Measurements from ENCODE around the gene POLE.

The POLE gene

DNA sequence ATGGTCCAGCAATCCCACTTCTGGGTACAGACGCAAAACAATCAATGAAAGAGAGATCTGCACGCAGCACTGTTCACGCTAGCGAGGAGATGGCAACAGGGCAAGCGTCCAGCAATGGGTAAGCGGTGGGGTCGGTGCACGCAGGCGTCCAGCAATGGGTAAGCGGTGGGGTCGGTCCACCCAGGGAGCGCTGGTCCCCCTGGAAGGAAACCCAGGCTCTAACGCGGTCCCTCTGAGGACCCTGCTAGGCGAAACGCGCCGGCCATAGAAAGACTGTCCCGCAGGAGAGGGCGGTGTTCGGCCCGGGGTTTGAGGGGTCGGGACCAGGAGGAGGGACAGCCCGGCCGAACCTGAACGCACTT is 22.9 kb upstream of the POLE start:
- Histone ChIP-seq H3K27ac (ENCODE audit: insufficient read depth in 1 of 2, low read depth in 1 of 2, low read length in 2 of 2, poor library complexity in 1 of 2, severe bottlenecking in 2 of 2) (peak overlapping the region; percentile 87 to 88), H3K4me3 (ENCODE audit: control insufficient read depth in 1 of 7, extremely low read depth in 1 of 7, insufficient read depth in 4 of 7, low read depth in 2 of 7, low read length in 6 of 7) (peak overlapping the region; percentile 80 to 95 (median 88)), H3K4me1 (ENCODE audit: control extremely low read depth in 1 of 4, control insufficient read depth in 4 of 4, insufficient read depth in 4 of 4, low read length in 3 of 4) (peaks cover 4 to 22% (median 17%) of the 10 kb centered on the region in 4 experiments), H3K36me3 (ENCODE audit: control insufficient read depth in 4 of 4, insufficient read depth in 4 of 4, low read length in 3 of 4) (peaks cover 2 to 21% (median 5%) of the 10 kb centered on the region in 4 experiments), H3K27me3 (replicated peaks in 2 of 5; ENCODE audit: control insufficient read depth in 4 of 5, insufficient read depth in 5 of 5, low read length in 4 of 5) (no peaks in the 10 kb centered on the region), H3K9me3 (ENCODE audit: control extremely low read depth in 1 of 5, control insufficient read depth in 4 of 5, insufficient read depth in 2 of 5, low read depth in 1 of 5, low read length in 4 of 5) (no peaks in the 10 kb centered on the region)
- POLR2A ChIA-PET: interaction anchor here (1.0 kb wide), 1 partner anchor 46 kb away, joined by 4 read pairs; no protein-coding TSS in a partner anchor
- 2% methylated on average over 24 of the region's 26 CpGs for WGBS (ENCODE audit: insufficient coverage)
- CTCF ChIA-PET: interaction anchor here (1.0 to 1.1 kb wide), 3 partner anchors 15 to 47 kb away, joined by 3 to 4 read pairs (median 3); no protein-coding TSS in a partner anchor
- DNase-seq: no peak

DNA sequence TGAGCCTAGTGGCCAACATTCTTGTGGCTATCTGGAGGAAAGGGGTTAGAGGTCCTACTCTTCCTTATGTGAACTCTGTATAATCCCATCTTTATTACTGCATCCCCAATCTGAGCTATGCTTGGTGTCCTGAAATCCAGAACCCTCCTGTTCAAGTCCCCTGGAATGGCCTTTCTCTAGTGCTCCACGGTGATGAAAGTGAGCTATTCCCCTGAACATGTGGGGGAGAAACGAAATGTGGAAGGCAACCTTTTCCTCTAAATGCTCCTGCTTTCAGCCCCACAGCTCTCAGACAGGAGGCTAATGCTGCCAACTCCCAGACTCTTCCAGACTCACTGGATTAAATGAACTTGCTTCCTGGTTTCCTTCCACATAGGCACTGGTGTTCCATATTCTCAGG is 21.0 kb upstream of the POLE start:
- Histone ChIP-seq H3K4me3 (ENCODE audit: control insufficient read depth in 1 of 7, extremely low read depth in 1 of 7, insufficient read depth in 4 of 7, low read depth in 2 of 7, low read length in 6 of 7) (no peak overlapping the region), H3K27ac (ENCODE audit: insufficient read depth in 1 of 2, low read depth in 1 of 2, low read length in 2 of 2, poor library complexity in 1 of 2, severe bottlenecking in 2 of 2) (no peak overlapping the region), H3K9me3 (ENCODE audit: control extremely low read depth in 1 of 5, control insufficient read depth in 4 of 5, insufficient read depth in 2 of 5, low read depth in 1 of 5, low read length in 4 of 5) (no peaks in the 10 kb centered on the region), H3K36me3 (ENCODE audit: control insufficient read depth in 4 of 4, insufficient read depth in 4 of 4, low read length in 3 of 4) (peaks cover 0 to 19% (median 14%) of the 10 kb centered on the region in 4 experiments), H3K4me1 (ENCODE audit: control extremely low read depth in 1 of 4, control insufficient read depth in 4 of 4, insufficient read depth in 4 of 4, low read length in 3 of 4) (peaks cover 4 to 22% (median 17%) of the 10 kb centered on the region in 4 experiments), H3K27me3 (replicated peaks in 2 of 5; ENCODE audit: control insufficient read depth in 4 of 5, insufficient read depth in 5 of 5, low read length in 4 of 5) (no peaks in the 10 kb centered on the region)
- CTCF ChIA-PET: interaction anchor here (0.9 to 1.2 kb wide), 2 partner anchors 23 to 44 kb away, joined by 3 read pairs; no protein-coding TSS in a partner anchor
- POLR2A ChIA-PET: interaction anchor here (0.6 kb wide), 1 partner anchor 56 kb away, joined by 4 read pairs; no protein-coding TSS in a partner anchor
- 94% methylated on average over 2 of the region's 2 CpGs for WGBS (ENCODE audit: insufficient coverage)
- no peak for DNase-seq

DNA sequence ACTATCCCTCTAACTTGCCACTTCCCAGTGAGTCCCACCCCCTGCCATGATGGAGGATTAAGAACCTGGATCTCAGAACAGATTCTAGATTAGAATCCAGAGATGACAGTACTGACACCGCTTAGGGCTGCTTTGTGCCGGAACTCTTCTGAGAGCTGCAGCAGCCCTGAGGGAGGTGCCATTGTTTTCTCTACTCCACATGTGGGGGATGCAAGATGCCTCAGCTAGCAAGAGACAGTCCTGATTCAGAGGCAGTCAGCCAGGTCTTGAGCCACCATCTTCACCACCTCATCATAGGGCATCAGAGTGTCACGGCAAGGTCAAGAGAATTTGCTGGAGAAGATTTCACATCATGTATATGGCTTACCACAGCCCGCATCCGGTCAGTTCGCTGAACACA is 20.1 kb upstream of the POLE start:
- DNase-seq: no peak
- WGBS (ENCODE audit: insufficient coverage): 100% methylated on average over 5 of the region's 6 CpGs
- POLR2A ChIA-PET: no interaction called here

DNA sequence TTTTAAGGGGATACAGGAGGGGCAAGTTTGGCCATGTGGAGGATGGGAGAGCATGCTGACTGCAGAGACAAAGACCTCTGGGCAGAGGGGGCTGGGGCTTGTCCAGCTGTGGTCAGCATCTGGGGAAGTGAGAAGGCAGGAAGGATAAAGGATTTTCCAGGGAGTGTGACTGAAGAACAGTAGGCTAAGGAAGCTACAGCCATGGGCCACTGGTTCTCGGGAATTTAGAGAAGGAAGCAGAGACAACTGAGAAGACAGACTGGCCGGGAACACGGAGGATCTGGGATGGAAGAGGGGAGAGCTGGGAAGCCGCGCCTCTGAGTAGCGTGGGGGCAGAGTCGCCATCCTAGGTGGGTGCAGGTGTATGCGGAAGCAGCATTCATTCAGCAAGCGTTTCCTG is 16.5 kb upstream of the POLE start:
- Histone ChIP-seq H3K36me3 (ENCODE audit: control insufficient read depth in 4 of 4, insufficient read depth in 4 of 4, low read length in 3 of 4) (peaks cover 6 to 47% (median 30%) of the 10 kb centered on the region in 4 experiments), H3K9me3 (ENCODE audit: control extremely low read depth in 1 of 5, control insufficient read depth in 4 of 5, insufficient read depth in 2 of 5, low read depth in 1 of 5, low read length in 4 of 5) (no peaks in the 10 kb centered on the region), H3K4me1 (ENCODE audit: control extremely low read depth in 1 of 4, control insufficient read depth in 4 of 4, insufficient read depth in 4 of 4, low read length in 3 of 4) (no peaks in the 10 kb centered on the region), H3K27ac (ENCODE audit: insufficient read depth in 1 of 2, low read depth in 1 of 2, low read length in 2 of 2, poor library complexity in 1 of 2, severe bottlenecking in 2 of 2) (no peak overlapping the region), H3K4me3 (ENCODE audit: control insufficient read depth in 1 of 7, extremely low read depth in 1 of 7, insufficient read depth in 4 of 7, low read depth in 2 of 7, low read length in 6 of 7) (no peak overlapping the region), H3K27me3 (replicated peaks in 2 of 5; ENCODE audit: control insufficient read depth in 4 of 5, insufficient read depth in 5 of 5, low read length in 4 of 5) (no peaks in the 10 kb centered on the region)
- ChIA-PET POLR2A (no interaction called here), CTCF (interaction anchor here (1.4 kb wide), 1 partner anchor 65 kb away, joined by 3 read pairs; no protein-coding TSS in a partner anchor)
- DNase-seq: no peak
- 98% methylated on average over 9 of the region's 9 CpGs for WGBS (ENCODE audit: insufficient coverage)

More for the DNA sequence above, 20.1 kb upstream of the POLE start:
- peaks cover 4 to 21% (median 17%) of the 10 kb centered on the region in 4 experiments for H3K4me1 ChIP-seq (ENCODE audit: control extremely low read depth in 1 of 4, control insufficient read depth in 4 of 4, insufficient read depth in 4 of 4, low read length in 3 of 4)
- peaks cover 0 to 24% (median 19%) of the 10 kb centered on the region in 4 experiments for H3K36me3 ChIP-seq (ENCODE audit: control insufficient read depth in 4 of 4, insufficient read depth in 4 of 4, low read length in 3 of 4)
- H3K27ac ChIP-seq (ENCODE audit: insufficient read depth in 1 of 2, low read depth in 1 of 2, low read length in 2 of 2, poor library complexity in 1 of 2, severe bottlenecking in 2 of 2): no peak overlapping the region
- H3K27me3 ChIP-seq (replicated peaks in 2 of 5; ENCODE audit: control insufficient read depth in 4 of 5, insufficient read depth in 5 of 5, low read length in 4 of 5): no peaks in the 10 kb centered on the region
- CTCF ChIA-PET: no interaction called here
- H3K4me3 ChIP-seq (ENCODE audit: control insufficient read depth in 1 of 7, extremely low read depth in 1 of 7, insufficient read depth in 4 of 7, low read depth in 2 of 7, low read length in 6 of 7): no peak overlapping the region
- H3K9me3 ChIP-seq (ENCODE audit: control extremely low read depth in 1 of 5, control insufficient read depth in 4 of 5, insufficient read depth in 2 of 5, low read depth in 1 of 5, low read length in 4 of 5): no peaks in the 10 kb centered on the region

DNA sequence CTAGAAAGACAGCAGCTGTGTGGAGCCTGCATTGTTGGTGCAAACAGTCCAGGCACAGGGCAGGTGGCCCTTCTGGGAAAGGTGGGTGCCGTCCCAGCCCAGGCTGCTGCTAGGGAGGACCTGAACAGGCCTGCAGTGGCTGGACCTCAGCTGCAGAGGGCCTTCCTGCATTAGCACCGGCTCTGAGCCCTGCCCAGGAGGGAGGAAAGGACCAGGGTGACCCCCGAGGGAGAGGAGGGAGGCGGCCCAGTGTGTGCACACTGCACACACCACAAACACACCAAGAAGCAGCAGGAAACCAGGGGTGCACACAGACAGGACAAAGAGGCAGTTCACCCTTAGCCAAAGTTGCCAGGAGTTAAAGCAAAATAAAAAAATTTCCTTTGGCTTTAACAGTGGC is 15.5 kb upstream of the POLE start:
- H3K36me3 ChIP-seq (ENCODE audit: control insufficient read depth in 4 of 4, insufficient read depth in 4 of 4, low read length in 3 of 4): peaks cover 6 to 50% (median 34%) of the 10 kb centered on the region in 4 experiments
- DNase-seq: no peak
- H3K9me3 ChIP-seq (ENCODE audit: control extremely low read depth in 1 of 5, control insufficient read depth in 4 of 5, insufficient read depth in 2 of 5, low read depth in 1 of 5, low read length in 4 of 5): no peaks in the 10 kb centered on the region
- no peak overlapping the region for H3K27ac ChIP-seq (ENCODE audit: insufficient read depth in 1 of 2, low read depth in 1 of 2, low read length in 2 of 2, poor library complexity in 1 of 2, severe bottlenecking in 2 of 2)
- ChIA-PET POLR2A (interaction anchor here (1.0 kb wide), 1 partner anchor 9 kb away, joined by 3 read pairs; the partner anchor contains the start of gene PGAM5), CTCF (interaction anchor here (1.2 to 1.4 kb wide), 2 partner anchors 32 to 64 kb away, joined by 3 read pairs; no protein-coding TSS in a partner anchor)
- H3K4me3 ChIP-seq (ENCODE audit: control insufficient read depth in 1 of 7, extremely low read depth in 1 of 7, insufficient read depth in 4 of 7, low read depth in 2 of 7, low read length in 6 of 7): no peak overlapping the region
- H3K27me3 ChIP-seq (replicated peaks in 2 of 5; ENCODE audit: control insufficient read depth in 4 of 5, insufficient read depth in 5 of 5, low read length in 4 of 5): no peaks in the 10 kb centered on the region
- no peaks in the 10 kb centered on the region for H3K4me1 ChIP-seq (ENCODE audit: control extremely low read depth in 1 of 4, control insufficient read depth in 4 of 4, insufficient read depth in 4 of 4, low read length in 3 of 4)
- 80% methylated on average over 2 of the region's 4 CpGs for whole genome bisulfite sequencing (ENCODE audit: insufficient coverage)

DNA sequence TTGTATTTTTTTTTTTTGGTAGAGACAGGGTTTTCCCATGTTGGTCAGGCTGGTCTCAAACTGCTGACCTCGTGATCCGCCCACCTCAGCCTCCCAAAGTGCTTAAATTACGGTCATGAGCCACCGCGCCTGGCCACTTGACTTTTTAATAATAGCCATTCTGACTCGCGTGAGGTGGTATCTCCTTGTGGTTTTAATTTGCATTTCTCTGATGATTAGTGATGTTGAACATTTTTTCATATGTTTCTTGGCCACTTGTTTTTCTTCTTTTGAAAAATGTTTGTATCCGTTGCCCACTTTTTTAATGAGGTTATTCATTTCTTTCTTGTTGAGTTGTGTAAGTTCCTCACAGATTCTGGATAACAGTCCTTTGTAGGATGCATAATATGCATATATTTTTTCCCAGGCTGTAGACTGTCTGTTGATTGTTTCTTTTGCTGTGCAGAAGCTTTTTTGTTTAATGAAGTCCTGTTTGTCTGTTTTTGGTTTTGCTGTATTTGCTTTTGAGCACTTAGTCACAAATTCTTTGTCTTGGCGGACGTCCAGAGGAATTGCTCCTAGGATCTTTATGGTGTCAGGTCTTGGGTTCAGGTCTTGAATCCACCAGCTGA is 13.2 kb upstream of the POLE start:
- no peak overlapping the region for H3K4me3 ChIP-seq (ENCODE audit: control insufficient read depth in 1 of 7, extremely low read depth in 1 of 7, insufficient read depth in 4 of 7, low read depth in 2 of 7, low read length in 6 of 7)
- H3K27me3 ChIP-seq (replicated peaks in 2 of 5; ENCODE audit: control insufficient read depth in 4 of 5, insufficient read depth in 5 of 5, low read length in 4 of 5): no peaks in the 10 kb centered on the region
- no peak for DNase-seq
- ChIA-PET POLR2A (no interaction called here), CTCF (no interaction called here)
- H3K27ac ChIP-seq (ENCODE audit: insufficient read depth in 1 of 2, low read depth in 1 of 2, low read length in 2 of 2, poor library complexity in 1 of 2, severe bottlenecking in 2 of 2): no peak overlapping the region
- no peaks in the 10 kb centered on the region for H3K9me3 ChIP-seq (ENCODE audit: control extremely low read depth in 1 of 5, control insufficient read depth in 4 of 5, insufficient read depth in 2 of 5, low read depth in 1 of 5, low read length in 4 of 5)
- H3K4me1 ChIP-seq (ENCODE audit: control extremely low read depth in 1 of 4, control insufficient read depth in 4 of 4, insufficient read depth in 4 of 4, low read length in 3 of 4): no peaks in the 10 kb centered on the region
- peaks cover 6 to 57% (median 37%) of the 10 kb centered on the region in 4 experiments for H3K36me3 ChIP-seq (ENCODE audit: control insufficient read depth in 4 of 4, insufficient read depth in 4 of 4, low read length in 3 of 4)
- WGBS (ENCODE audit: insufficient coverage): 96% methylated on average over 7 of the region's 10 CpGs

DNA sequence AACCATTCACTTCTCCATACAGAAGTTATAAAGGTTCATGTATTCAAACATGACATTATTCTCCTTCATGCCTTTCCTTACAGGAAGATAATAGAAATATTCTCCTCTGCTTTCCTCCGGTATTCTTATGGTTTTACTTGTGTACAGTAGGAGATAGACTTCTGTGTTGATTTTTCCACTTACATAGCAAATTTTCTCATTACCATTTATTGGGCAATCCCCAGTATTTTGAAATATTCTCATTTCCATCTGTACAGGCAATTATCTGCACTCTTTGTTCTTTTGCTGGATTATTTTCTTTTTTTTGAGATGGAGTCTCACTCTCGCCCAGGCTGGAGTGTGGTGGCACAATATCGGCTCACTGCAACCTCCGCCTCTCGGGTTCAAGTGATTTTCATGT is 11.2 kb upstream of the POLE start:
- no peak overlapping the region for H3K27ac ChIP-seq (ENCODE audit: insufficient read depth in 1 of 2, low read depth in 1 of 2, low read length in 2 of 2, poor library complexity in 1 of 2, severe bottlenecking in 2 of 2)
- H3K9me3 ChIP-seq (ENCODE audit: control extremely low read depth in 1 of 5, control insufficient read depth in 4 of 5, insufficient read depth in 2 of 5, low read depth in 1 of 5, low read length in 4 of 5): no peaks in the 10 kb centered on the region
- H3K4me1 ChIP-seq (ENCODE audit: control extremely low read depth in 1 of 4, control insufficient read depth in 4 of 4, insufficient read depth in 4 of 4, low read length in 3 of 4): no peaks in the 10 kb centered on the region
- no peaks in the 10 kb centered on the region for H3K27me3 ChIP-seq (replicated peaks in 2 of 5; ENCODE audit: control insufficient read depth in 4 of 5, insufficient read depth in 5 of 5, low read length in 4 of 5)
- peaks cover 6 to 45% (median 25%) of the 10 kb centered on the region in 4 experiments for H3K36me3 ChIP-seq (ENCODE audit: control insufficient read depth in 4 of 4, insufficient read depth in 4 of 4, low read length in 3 of 4)
- POLR2A ChIA-PET: no interaction called here
- no peak for DNase-seq
- H3K4me3 ChIP-seq (ENCODE audit: control insufficient read depth in 1 of 7, extremely low read depth in 1 of 7, insufficient read depth in 4 of 7, low read depth in 2 of 7, low read length in 6 of 7): no peak overlapping the region
- CTCF ChIA-PET: no interaction called here
- WGBS (ENCODE audit: insufficient coverage): 100% methylated on average over 4 of the region's 5 CpGs
